Measurements from ENCODE around the gene AADACL4. TPM values are rescaled to one million over a fixed set of nuclear protein-coding genes. Genes with fewer than 3 reads are reported as not detected.

Gene AADACL4
- total RNA-seq, 4 donors from 2014 or later, result not detected

- 2% methylated on average over 56 of the region's 69 CpGs for WGBS
- H3K4me3 ChIP-seq, result peak within 1 kb of the TSS; percentile 87
- TF ChIP-seq CTCF (IDR thresholded peaks at IDR 0.05) (no peak), POLR2AphosphoS5 (IDR thresholded peaks at IDR 0.05) (peak in 2 of 3 donors; percentile 46 to 95), EP300 (IDR thresholded peaks at IDR 0.05) (no peak), POLR2A (IDR thresholded peaks at IDR 0.05) (peak in 1 of 2 donors; percentile 21)
- peak within 1 kb of the TSS; percentile 94 for H3K27ac ChIP-seq
- H3K36me3 ChIP-seq, result peaks cover under 1% of the 10 kb centered on the region
- H3K27me3 ChIP-seq, result no peaks in the 10 kb centered on the region
- H3K9me3 ChIP-seq, result no peaks in the 10 kb centered on the region
- DNase-seq (ENCODE audit: low spot score in 2 of 2), result peak in 1 of 2 donors; percentile 87
- H3K4me1 ChIP-seq, result peaks cover 77% of the 10 kb centered on the region
Observed at GRCh38 chr1:12617901-12618660, 25.8 kb upstream of the AADACL4 start, which contains the start of gene DHRS3. DHRS3 (minus strand) TSS chr1:12618210; CDS start chr1:12617348, 862 bp downstream.

- TF ChIP-seq CTCF (IDR thresholded peaks at IDR 0.05) (no peak), EP300 (IDR thresholded peaks at IDR 0.05) (no peak), POLR2AphosphoS5 (IDR thresholded peaks at IDR 0.05) (no peak), POLR2A (IDR thresholded peaks at IDR 0.05) (no peak)
- Histone ChIP-seq H3K36me3 (no peaks in the 10 kb centered on the region), H3K27me3 (no peaks in the 10 kb centered on the region), H3K4me3 (peak overlapping the region; percentile 87), H3K9me3 (no peaks in the 10 kb centered on the region), H3K27ac (peak overlapping the region; percentile 94), H3K4me1 (peaks cover 75% of the 10 kb centered on the region)
- DNase-seq (ENCODE audit: low spot score in 2 of 2), result no peak
- WGBS, result 27% methylated on average over 6 of the region's 6 CpGs
Observed at GRCh38 chr1:12618661-12618964, 25.3 kb upstream of the AADACL4 start.

- no peaks in the 10 kb centered on the region for H3K9me3 ChIP-seq
- peak overlapping the region; percentile 87 for H3K4me3 ChIP-seq
- H3K36me3 ChIP-seq, result no peaks in the 10 kb centered on the region
- TF ChIP-seq CTCF (IDR thresholded peaks at IDR 0.05) (no peak), POLR2AphosphoS5 (IDR thresholded peaks at IDR 0.05) (peak in 1 of 3 donors; percentile 56), POLR2A (IDR thresholded peaks at IDR 0.05) (peak in 1 of 2 donors; percentile 43), EP300 (IDR thresholded peaks at IDR 0.05) (no peak)
- peak in 1 of 2 donors; percentile 84 for DNase-seq (ENCODE audit: low spot score in 2 of 2)
- H3K4me1 ChIP-seq, result peaks cover 69% of the 10 kb centered on the region
- H3K27me3 ChIP-seq, result no peaks in the 10 kb centered on the region
- 10% methylated on average over 26 of the region's 30 CpGs for WGBS
- H3K27ac ChIP-seq, result peak overlapping the region; percentile 94
Observed at GRCh38 chr1:12618965-12619791, 24.7 kb upstream of the AADACL4 start.

- Histone ChIP-seq H3K4me3 (peak overlapping the region; percentile 87), H3K27ac (peak overlapping the region; percentile 94), H3K27me3 (no peaks in the 10 kb centered on the region), H3K9me3 (no peaks in the 10 kb centered on the region), H3K4me1 (peaks cover 62% of the 10 kb centered on the region), H3K36me3 (no peaks in the 10 kb centered on the region)
- peak; percentile 91 to 92 for DNase-seq (ENCODE audit: low spot score in 2 of 2)
- 25% methylated on average over 13 of the region's 23 CpGs for WGBS
- TF ChIP-seq POLR2AphosphoS5 (IDR thresholded peaks at IDR 0.05) (peak in 2 of 3 donors; percentile 35 to 40), CTCF (IDR thresholded peaks at IDR 0.05) (peak; percentile 95 to 97), EP300 (IDR thresholded peaks at IDR 0.05) (no peak)
Observed at GRCh38 chr1:12619792-12620487, 23.9 kb upstream of the AADACL4 start.
